Muscle of back (tissue), 11 donors: ENCODE measurements around the gene NEURL1B. TPM values are rescaled to one million over a fixed set of nuclear protein-coding genes. Genes with fewer than 3 reads are reported as not detected.
"Not testable (repeated sequence)": the region's sequence is repeated elsewhere in the genome, so short reads cannot be mapped to it uniquely, and the experiment has no call there.

Experiments used
- DNase-seq, 3 donors: peaks; one replicate each; pipeline versions ENCODE4 v3.0.0 to v3.0.0-alpha.2; 2013
- polyA plus RNA-seq, 10 donors: library from polyadenylated mRNA; unstranded; fragments of 120-200 nt; gene quantifications; one replicate each; pipeline ENCODE4 v1.2.1, GENCODE V29; 2013; ENCODE audit not compliant: insufficient read length in 10 of 10

NEURL1B gene
- polyA plus RNA-seq, 10 donors = 27.5 to 48.7 (median 36.9) TPM

DNA sequence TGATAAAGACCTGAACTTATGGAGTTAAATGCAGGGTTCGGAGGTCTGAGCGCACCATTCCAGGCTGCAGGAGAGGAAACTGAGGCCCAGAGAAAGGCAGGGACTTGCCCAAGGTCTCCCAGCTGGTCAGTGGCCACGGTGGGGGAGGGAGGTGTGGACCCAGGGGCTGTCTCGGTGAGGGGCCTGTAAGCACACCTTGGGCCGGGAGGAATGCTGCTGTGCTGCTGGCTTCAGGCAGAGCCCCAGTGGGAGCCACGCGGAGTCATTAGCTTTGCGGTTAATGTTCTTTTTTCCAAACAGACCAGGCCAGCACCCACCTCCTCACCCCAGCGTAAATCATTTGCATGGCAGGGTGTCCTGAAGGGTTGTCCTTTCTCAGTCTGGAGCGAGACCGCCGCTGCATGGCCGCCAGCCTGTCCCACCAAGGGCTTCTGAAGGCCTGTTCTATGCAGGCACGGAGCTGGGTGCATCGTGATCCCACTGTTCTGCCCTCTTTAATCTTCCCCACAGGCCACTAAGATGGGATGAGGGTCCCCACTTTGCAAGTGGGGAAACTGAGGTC is 35.9 kb downstream of the NEURL1B start:
- DNase-seq = no peak

DNA sequence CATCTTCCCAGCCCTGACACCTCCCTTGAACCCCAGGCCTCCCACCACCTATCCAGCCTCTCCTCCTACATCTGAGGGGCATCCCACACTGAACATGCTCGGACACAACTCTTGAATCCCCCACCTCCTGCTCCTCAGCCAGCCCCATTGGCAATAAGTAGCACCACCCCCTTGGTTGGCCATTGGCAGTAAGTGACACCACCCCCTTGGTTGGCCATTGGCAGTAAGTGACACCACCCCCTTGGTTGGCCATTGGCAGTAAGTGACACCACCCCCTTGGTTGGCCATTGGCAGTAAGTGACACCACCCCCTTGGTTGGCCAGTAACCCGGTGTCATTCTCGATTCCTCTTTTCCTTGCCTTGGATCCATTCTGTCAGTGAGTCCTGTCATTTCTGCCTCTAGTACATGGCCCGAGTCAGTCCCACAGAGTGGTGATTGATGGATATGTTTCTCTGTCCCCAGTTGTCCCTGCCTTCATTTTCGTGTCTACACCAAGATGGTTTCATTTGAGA is 37.4 kb downstream of the NEURL1B start:
- DNase-seq = not testable (repeated sequence)

DNA sequence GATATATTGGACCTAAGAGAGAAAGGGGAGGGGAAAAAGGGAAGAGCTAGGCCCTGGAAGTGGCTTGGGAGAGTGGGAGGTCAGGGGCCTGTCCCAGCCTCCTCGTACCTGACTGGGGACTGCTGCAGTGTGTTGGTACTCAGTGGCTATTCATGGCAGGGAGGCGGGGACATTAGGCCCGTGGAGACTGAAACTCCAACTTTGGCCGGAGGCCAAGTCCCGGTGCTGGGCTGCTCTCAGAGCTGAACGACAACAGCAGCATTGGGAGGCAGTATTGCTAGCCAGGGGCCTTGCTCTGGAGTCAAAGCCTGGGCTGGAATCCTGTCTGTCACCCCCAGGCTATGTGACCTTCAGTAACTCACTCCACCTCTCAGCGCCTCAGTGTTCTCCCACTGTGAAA is 37.8 kb downstream of the NEURL1B start:
- DNase-seq = no peak

DNA sequence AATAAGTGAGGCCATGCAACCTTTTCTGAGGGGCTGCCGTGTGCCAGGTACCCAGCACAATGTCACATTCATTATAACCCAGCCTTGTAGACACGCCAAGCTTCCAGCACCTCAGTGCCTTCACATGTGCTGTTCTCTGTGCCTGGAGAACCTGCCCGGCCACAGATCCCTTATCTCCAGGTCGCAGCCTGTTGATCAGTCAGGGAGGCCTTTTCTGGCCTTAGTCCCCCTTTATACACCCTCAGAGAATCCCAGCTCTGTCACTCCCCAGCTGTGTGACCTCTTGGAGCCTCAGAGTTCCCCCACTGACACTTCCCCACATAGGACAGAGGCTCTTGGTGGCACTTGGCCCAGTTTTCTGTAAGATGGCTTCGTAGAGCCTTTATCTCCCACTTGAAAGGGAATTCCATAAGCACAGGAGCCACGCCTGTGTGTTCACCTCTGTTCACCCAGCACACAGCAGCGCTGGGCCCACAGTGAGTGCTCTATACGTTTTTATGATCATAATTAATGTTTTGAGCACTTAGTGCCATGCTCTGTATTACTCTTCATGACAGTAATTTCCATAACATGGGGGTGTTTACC is 38.7 kb downstream of the NEURL1B start:
- DNase-seq = no peak

DNA sequence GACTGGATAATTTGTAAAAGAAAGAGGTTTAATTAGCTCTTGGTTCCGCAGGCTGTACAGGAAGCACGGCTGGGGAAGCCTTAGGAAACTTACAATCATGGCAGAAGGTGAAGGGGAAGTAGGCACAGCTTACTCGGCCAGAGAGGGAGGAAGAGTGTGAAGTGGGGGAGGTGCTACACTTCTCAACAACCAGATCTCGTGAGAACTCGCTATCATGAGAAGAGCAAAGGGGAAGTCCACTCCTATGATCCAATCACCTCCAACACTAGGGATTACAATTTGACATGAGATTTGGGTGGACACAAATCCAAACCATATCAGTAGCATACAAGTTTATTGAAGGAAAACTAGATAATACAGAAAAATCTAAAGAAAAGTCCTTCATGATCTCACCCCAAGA is 39.9 kb downstream of the NEURL1B start:
- no peak for DNase-seq

DNA sequence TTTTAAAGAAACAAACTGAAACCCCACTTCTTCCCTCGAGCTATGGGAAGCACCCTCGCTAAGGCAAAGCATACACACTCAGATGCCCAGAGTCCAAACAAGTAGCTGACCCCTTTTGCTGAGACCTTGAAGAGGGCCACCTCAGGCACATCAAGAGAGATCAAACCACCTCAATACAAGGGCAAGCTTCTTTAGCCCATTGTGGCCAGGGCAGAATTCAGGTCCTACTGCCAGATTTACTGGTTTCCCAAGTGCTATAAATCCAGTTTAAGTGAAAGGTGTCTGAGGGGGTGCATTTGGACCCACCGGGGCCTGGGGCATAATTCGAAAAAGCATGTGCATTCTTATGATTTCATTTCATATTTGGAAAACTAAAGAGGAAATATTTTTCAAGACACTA is 40.4 kb downstream of the NEURL1B start:
- DNase-seq = no peak

DNA sequence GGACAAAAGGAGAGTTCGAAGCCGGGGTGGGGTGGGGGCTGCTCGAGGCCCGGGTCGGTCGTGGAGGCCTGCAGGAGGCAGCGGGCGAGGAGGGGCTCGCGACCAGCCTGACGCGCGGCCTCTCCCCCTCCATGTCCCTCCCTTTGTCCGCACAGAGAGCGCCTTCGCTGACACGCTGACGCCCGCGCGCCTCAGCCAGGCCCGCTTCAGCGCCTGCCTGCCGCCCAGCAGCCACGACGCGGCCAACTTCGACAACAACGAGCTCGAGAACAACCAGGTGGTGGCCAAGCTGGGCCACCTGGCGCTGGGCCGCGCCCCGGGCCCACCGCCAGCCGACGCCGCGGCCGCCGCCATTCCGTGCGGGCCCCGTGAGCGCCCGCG is 42.2 kb downstream of the NEURL1B start:
- DNase-seq = no peak

DNA sequence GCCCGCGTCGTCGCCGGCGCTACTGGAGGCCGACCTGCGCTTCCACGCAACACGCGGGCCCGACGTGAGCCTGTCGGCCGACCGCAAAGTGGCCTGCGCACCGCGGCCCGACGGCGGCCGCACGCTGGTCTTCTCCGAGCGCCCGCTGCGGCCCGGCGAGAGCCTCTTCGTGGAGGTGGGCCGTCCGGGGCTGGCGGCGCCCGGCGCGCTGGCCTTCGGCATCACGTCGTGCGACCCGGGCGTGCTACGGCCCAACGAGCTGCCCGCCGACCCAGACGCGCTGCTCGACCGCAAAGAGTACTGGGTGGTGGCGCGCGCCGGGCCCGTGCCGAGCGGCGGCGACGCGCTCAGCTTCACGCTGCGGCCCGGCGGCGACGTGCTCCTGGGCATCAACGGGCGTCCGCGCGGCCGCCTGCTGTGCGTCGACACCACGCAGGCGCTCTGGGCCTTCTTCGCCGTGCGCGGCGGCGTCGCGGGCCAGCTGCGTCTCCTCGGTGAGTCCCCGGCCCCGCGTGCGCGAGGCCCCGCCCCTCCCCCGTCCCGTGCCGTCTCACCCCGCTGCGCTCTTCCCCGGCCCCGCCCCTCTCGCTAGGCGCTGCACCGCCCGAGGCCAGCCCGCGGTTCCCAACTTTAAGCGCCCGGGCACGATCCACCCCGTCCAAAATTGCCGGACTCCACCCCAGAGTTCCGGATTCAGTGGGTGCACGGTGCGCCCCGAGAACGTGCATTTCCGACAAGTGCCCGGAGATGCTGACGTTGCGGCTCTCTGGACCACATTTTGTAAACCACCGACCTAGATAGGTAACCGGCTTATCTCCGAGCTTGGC is 42.8 kb downstream of the NEURL1B start:
- DNase-seq = peak in 1 of 3 donors; percentile 69

DNA sequence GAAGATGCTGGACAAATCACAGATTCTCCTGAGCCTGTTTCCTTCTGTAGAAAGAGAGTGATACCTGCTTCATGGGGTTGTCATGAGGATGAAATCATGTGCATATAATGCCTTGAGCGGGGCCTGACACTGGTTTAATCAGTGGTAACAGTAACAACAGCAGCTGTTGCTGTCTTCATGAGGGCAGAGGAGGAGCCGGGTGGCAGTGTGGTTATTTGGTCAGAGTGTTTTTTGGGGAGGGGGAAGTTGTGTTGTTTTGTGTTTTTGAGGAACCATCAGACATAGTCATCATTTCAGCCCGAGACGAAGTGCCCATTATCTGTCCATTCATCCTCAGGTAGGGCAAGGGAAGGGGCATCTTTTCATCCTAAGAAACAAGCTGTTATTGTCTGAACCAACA is 44.0 kb downstream of the NEURL1B start:
- no peak for DNase-seq

DNA sequence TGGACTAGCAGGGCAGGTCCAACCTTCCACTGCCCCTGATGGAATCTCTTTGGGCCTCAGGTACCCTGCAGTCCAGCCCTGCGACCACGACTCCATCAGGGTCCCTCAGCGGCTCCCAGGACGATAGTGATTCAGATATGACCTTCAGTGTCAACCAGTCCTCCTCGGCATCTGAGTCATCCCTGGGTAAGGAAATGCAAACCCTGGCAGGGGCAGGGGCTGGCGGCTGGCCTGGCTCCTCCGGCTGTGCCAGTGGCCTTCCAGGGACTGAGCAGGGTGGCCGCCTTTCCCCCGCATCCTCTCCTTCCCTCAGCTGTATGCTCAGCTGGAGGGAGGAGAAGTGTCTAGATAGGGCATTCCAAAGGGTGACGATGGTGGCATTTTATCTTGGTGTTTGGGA is 45.0 kb downstream of the NEURL1B start:
- no peak for DNase-seq

DNA sequence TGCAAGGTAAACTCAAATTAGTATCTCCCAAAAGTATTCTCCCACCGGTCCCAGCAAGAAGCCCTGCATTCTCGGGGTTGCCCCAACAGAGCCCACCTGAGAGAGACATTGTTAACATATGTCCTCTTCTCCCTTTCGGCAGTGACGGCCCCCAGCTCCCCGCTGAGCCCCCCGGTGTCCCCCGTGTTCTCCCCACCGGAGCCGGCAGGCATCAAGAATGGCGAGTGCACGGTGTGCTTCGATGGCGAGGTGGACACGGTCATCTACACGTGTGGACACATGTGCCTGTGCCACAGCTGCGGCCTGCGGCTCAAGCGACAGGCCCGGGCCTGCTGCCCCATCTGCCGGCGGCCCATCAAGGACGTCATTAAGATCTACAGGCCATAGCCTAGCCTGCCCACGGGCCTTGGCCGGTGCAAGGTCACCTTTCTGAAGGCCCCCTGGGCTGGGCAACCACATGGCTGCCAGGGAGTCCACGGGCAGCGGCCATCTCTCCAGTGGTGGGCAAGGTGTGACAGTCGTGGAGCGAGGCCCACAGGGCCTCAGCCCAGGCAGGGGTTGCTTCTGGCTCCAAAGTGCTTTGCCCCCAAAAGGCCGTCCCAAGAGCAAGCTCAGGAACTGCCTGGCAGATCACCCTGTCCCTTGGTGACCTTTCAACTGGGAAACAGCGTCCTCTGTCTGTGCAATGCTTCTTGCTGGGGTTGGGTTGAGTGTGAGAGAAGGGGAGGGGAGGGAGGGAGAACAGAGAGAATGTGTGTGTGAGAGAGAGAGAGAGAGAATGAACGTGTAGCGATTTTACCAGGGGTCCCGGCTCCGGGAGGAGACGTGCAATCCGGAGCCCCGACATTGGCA is 45.7 kb downstream of the NEURL1B start:
- DNase-seq = no peak

DNA sequence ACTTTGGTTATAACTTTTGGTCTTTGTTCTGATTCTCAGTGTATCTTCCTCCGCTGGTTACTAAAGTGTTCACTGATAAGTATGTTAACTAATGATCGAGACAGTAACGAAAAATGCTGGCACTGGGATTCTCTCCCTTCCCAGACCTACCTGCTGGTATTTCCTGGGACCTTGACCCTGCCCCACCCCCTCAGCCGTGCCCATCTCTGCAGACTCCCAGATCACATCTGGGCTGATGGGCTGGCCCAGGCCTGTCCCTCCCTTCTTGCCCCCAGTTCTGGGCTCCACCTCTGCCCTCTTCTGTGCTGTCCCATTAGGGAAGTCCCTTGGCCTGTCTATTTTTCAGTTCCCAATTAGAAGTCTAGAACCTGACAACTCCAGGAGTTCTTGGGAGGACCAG is 46.9 kb downstream of the NEURL1B start:
- no peak for DNase-seq

DNA sequence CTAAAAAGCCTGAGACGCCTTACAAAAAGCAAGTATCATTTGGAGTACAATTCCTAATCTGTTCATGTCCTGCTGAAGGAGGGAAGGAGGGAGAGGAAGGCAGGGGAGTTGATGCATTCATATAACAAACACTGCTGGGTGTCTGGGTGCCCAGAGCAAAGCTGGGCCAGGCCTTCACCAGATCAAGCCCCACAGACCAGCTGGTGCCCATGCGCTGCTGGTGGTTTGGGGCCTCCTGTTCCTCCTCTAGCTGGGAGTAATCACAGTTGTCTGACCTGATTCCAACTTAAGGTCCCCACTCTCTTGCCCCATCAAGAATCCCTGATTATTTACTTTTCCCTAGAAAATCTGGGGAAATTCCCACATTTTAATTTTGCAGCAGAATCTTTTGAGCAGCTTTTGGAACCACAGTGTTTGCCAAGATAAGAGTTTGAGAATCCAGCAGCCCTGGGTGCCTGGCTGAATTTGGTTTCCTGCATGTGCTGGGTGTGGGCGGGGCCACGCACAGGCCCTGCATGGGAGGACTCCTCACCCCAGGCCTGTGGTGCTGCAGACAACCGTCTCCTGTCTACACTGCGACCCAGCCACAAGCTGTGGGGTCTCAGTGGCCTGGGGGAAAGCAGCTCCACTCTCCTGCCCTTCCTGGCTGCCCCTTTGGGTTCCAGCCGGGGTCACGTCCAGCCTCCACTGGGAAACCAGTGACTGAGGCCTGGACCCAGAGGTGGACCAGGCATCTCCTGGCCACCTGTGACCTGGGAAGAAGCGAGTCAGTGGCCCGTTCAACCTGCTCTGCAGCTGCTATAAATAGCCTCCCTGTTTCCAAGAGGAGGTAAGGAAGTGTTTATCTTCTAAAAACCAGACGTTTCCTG is 47.5 kb downstream of the NEURL1B start:
- no peak for DNase-seq

DNA sequence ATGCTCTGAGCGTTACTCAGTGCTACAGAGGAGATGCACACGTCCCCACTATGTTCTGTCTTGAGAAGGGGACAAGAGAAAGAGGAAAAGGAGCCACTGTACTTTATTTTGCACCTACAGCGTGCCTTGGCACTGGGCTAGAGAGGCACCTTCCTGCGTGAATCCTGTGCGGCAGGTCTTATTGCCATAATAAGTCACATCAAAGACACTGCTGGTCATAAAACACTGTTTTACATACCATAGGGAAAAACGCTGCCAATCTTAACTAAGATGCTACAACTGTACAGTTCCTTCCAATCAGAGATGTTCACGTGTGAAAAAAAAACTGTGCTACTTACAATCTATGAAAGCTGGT is 48.1 kb downstream of the NEURL1B start:
- DNase-seq = no peak

DNA sequence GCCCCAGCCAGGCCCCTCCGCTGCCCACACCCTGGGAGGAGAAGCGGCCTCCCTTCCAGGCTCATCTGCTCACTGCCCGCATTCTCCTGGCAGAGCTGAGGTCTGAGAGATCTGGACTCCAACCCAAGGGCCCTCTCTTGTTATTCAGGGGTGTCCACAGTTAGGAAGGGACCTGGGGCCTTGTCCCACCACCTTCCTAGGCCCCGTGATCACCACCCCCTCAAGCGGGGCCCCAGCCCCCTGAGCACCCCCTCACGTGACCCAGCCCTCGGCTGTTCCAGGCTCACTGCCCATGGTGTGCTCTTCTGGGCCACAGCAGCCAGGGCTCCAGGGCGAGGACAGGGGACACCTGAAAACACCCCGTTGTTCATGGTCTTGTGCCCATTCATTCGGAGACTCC is 48.7 kb downstream of the NEURL1B start:
- no peak for DNase-seq

DNA sequence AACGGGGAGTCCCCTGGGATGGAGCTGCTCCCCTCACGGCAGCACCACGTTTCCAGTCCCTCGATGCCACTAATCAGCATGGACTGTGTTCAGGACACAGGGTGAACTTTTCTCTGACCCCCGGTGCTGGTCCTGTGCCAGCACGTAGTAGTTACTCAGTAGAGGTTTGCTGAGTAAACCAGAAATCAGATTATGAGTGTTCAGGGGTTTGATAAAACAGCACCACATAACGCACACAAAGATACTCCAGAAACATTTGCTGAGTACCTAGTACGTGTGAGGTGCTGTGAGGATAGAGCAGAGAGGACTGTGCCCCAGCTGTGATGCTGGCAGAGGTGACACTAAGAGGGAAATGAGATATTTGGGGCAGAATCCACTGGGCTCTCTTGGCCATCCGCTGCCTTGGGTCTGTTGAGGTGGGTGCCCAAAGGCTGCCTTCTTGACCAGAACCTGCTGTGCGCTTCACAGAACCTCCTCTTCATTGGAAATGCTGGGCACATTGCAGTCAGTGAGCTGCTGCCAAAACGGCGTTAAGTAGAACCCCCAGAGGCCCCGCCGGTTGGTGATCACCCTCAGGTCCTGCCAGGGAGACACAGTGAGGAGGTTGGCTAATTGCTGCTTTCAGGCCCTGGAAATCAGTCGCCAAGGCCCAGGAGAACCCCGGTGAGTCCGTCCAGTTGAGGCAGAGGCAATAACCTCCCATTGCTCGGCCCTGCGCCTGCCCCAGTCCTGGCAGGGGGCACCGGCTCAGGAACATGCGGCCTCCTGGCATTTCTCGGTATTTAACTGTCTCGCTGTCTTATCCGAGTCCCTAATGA is 49.4 kb downstream of the NEURL1B start:
- DNase-seq = no peak

DNA sequence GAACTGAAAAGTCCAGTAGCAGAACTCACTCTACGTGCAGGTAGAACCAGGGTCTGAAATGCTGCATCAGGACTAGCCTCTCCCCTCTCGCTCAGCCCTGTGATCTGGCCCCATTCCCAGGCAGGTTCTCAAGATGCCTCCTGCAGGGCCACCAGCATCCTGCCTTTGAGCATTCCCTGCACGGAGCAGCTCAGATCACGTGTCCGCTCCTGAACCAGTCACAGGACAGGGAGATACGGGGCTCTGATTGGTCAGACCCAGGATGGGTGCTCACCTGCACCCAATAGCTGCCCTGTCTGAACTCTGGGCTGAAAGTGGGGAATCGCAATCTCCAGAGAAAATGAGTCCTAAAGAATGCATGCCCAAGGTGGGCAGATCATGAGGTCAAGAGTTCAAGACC is 50.8 kb downstream of the NEURL1B start:
- no peak for DNase-seq

DNA sequence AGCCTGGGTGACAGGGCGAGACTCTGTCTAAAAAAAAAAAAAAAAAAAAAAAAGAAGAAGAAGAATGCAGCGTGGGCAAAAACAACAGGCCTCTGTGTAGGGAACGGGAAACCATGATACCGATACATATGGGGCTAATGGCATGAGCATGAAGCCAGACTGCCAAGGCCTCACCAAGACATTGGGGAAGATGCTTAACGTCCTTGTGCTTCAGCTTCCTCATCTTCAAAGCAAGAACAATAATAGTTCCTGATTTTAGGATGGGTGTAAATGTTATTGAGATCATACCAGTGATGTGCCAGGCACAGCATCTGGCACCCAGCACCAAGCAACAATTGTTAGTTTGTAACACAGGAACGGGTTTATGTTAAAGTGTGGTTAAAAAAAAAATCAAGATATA is 51.4 kb downstream of the NEURL1B start:
- no peak for DNase-seq

DNA sequence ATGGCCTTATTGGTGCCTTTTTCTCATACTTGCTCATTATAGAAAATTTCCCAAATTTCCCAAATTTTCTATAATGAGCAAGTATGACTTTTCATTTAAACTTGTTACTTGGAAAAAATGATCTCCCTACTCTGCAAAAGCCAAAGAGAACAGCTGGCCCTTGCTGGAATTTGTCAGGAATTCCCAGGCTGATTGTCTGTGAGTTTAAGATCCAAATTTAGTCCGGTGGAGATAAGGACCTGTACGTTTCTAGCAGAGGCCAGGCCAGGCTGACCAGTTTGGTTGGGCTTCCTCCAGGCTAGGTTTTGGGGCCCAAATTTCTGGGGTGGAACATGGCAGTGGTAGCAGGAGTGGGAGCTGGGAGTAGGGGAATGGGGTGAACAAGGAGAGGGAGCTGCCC is 51.9 kb downstream of the NEURL1B start:
- peak in 1 of 3 donors; percentile 72 for DNase-seq

DNA sequence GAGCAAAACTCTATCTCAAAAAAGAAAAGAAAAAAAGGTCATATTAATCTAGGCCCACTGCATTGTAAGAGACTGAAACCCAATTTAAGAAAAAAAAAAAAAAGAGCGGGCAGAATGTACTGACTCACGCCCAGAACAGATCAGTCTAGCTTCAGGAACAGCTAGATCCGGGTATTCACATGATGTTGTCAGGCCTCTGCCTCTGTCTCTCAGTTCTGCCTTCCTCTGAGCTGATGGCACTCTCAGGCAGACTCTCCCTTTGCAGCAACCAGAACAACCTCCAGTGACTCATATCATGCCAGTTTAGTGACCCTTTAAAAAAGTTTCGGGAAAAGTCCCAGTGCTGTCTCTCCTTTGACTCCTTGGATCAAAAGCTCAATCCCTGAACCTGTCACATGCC is 53.0 kb downstream of the NEURL1B start:
- no peak for DNase-seq
